Activated B cell treated with CpG ODN at 0.5 μM for 24 hours (primary cell): Measurements from ENCODE around the gene SLC25A38. TPM values are rescaled to one million over a fixed set of nuclear protein-coding genes. Genes with fewer than 3 reads are reported as not detected.

Experiments
- ATAC-seq: fragments of 200-7000 bp; cut with Tn5 transposase; one replicate; pipeline ENCODE4 v1.10.0; 2021; ENCODE audit warnings: low read depth, mild to moderate bottlenecking, moderate library complexity
- CTCF ChIA-PET: fragments of 350-600 bp; sonication (Branson Sonifier 250); formaldehyde crosslinking; loops from one replicate; lab custom pipeline; 2021; ENCODE audit warnings: antibody characterized with exemption; lab: Charles Lee
- POLR2A ChIA-PET: fragments of 350-600 bp; sonication (Branson Sonifier 250); formaldehyde crosslinking; loops from one replicate; lab custom pipeline; 2021; ENCODE audit warnings: antibody characterized with exemption; lab: Charles Lee
- DNase-seq: peaks from one replicate; pipeline ENCODE4 v3.0.0; 2022
- H3K27ac Mint-ChIP-seq: one replicate; pipeline ENCODE4 v1.8.0; 2020; ENCODE audit warnings: mixed read lengths
- H3K27me3 Mint-ChIP-seq: one replicate; pipeline ENCODE4 v1.8.0; 2021; ENCODE audit warnings: mixed read lengths
- H3K36me3 Mint-ChIP-seq: one replicate; pipeline ENCODE4 v1.8.0; 2021; ENCODE audit warnings: low read depth, mixed read lengths
- H3K4me1 Mint-ChIP-seq: one replicate; pipeline ENCODE4 v1.8.0; 2021; ENCODE audit warnings: mixed read lengths
- H3K4me3 Mint-ChIP-seq: one replicate; pipeline ENCODE4 v1.8.0; 2020; ENCODE audit warnings: mild to moderate bottlenecking, mixed read lengths
- H3K9me3 Mint-ChIP-seq: one replicate; pipeline ENCODE4 v1.8.0; 2020; ENCODE audit warnings: mixed read lengths
- CTCF ChIP-seq: fragments of 200-600 bp; IDR thresholded peaks from one replicate; pipeline ENCODE4 v1.8.0; 2022; ENCODE audit warnings: antibody characterized with exemption, mild to moderate bottlenecking
- intact Hi-C: fragments of 100-400 bp; cut with micrococcal nuclease; formaldehyde crosslinking; loops from one replicate; pipeline ENCODE4 v1.15.1; 2024
- total RNA-seq: library from RNA; stranded (reverse); gene quantifications from 2 replicates; pipeline ENCODE4 v1.2.3, GENCODE V29; 2022

SLC25A38 gene
- total RNA-seq, 1 donor from 2014 or later = 52.9 TPM

GRCh38 chr3:39383881-39384664 lies 903 bp downstream of the SLC25A38 start:
- Mint-ChIP-seq H3K36me3 (peaks cover 19% of the 10 kb centered on the region), H3K4me3 (peak overlapping the region; percentile 99), H3K27me3 (no peaks in the 10 kb centered on the region), H3K27ac (peak overlapping the region; percentile 100), H3K4me1 (peaks cover 57% of the 10 kb centered on the region), H3K9me3 (no peaks in the 10 kb centered on the region)
- no peak for TF ChIP-seq CTCF
- DNase-seq (peak; percentile 95), ATAC-seq (peak; percentile 80)
- POLR2A ChIA-PET = interaction anchor here (0.6 to 8.0 kb wide), 9 partner anchors 11 to 257 kb away, joined by 3 to 101 read pairs (median 3); partner anchors contain the start of gene RPSA
- CTCF ChIA-PET = interaction anchor here (0.6 to 4.2 kb wide), 2 partner anchors 23 to 88 kb away, joined by 3 to 16 read pairs; partner anchors contain the start of gene RPSA
- intact Hi-C loops = loop anchor here (1.0 to 10.0 kb wide), 10 partner anchors 22 to 1219 kb away; partner anchors contain the start of genes EIF1B, OXSR1, RPL14 and RPSA

- H3K4me1 Mint-ChIP-seq = peaks cover 62% of the 10 kb centered on the region
- TF ChIP-seq CTCF = no peak
- intact Hi-C loops = loop anchor here (1.0 to 10.0 kb wide), 7 partner anchors 204 to 1220 kb away; partner anchors contain the start of genes EIF1B, OXSR1, RPL14 and WDR48
- DNase-seq (no peak), ATAC-seq (no peak)
- H3K27me3 Mint-ChIP-seq = no peaks in the 10 kb centered on the region
- H3K4me3 Mint-ChIP-seq = peak overlapping the region; percentile 99
- H3K36me3 Mint-ChIP-seq = peaks cover 24% of the 10 kb centered on the region
- CTCF ChIA-PET = interaction anchor here (0.7 to 4.2 kb wide), 2 partner anchors 23 to 27 kb away, joined by 3 to 16 read pairs; partner anchors contain the start of gene RPSA
- POLR2A ChIA-PET = interaction anchor here (0.7 to 8.0 kb wide), 8 partner anchors 11 to 257 kb away, joined by 3 to 101 read pairs (median 4); partner anchors contain the start of gene RPSA
- no peaks in the 10 kb centered on the region for H3K9me3 Mint-ChIP-seq
- peak overlapping the region; percentile 100 for H3K27ac Mint-ChIP-seq
These were observed 1.5 kb downstream of the SLC25A38 start for GRCh38 chr3:39384665-39385000.

GRCh38 chr3:39385456-39386090 lies 2.4 kb downstream of the SLC25A38 start:
- Mint-ChIP-seq H3K4me1 (peaks cover 72% of the 10 kb centered on the region), H3K36me3 (peaks cover 31% of the 10 kb centered on the region), H3K9me3 (no peaks in the 10 kb centered on the region), H3K27ac (peak overlapping the region; percentile 27), H3K27me3 (no peaks in the 10 kb centered on the region), H3K4me3 (peak overlapping the region; percentile 99)
- no peak for TF ChIP-seq CTCF
- ChIA-PET CTCF (interaction anchor here (0.7 to 4.2 kb wide), 2 partner anchors 22 to 26 kb away, joined by 3 to 16 read pairs; partner anchors contain the start of gene RPSA), POLR2A (interaction anchor here (8.0 kb wide), 1 partner anchor 21 kb away, joined by 101 read pairs; the partner anchor contains the start of gene RPSA)
- intact Hi-C loops = loop anchor here (2.0 to 10.0 kb wide), 5 partner anchors 205 to 1221 kb away; partner anchors contain the start of genes OXSR1, RPL14, WDR48 and ZNF621
- DNase-seq = no peak
- no peak for ATAC-seq

GRCh38 chr3:39386318-39386717 lies 3.1 kb downstream of the SLC25A38 start:
- no peak for TF ChIP-seq CTCF
- peak overlapping the region; percentile 91 for H3K27ac Mint-ChIP-seq
- H3K4me3 Mint-ChIP-seq = no peak overlapping the region
- intact Hi-C loops = loop anchor here (10.0 kb wide), 3 partner anchors 1068 to 1222 kb away; partner anchors contain the start of genes OXSR1, RPL14 and ZNF621
- H3K9me3 Mint-ChIP-seq = no peaks in the 10 kb centered on the region
- CTCF ChIA-PET = interaction anchor here (4.2 kb wide), 1 partner anchor 21 kb away, joined by 16 read pairs; the partner anchor contains the start of gene RPSA
- peaks cover 39% of the 10 kb centered on the region for H3K36me3 Mint-ChIP-seq
- POLR2A ChIA-PET = interaction anchor here (0.7 to 8.0 kb wide), 2 partner anchors 20 to 1243 kb away, joined by 3 to 101 read pairs; partner anchors contain the start of gene RPSA
- peaks cover 78% of the 10 kb centered on the region for H3K4me1 Mint-ChIP-seq
- no peaks in the 10 kb centered on the region for H3K27me3 Mint-ChIP-seq
- DNase-seq = no peak
- ATAC-seq = no peak
